Tibial nerve (tissue), 4 donors: Measurements from ENCODE around the gene TNIK.

Experiments
- CTCF ChIP-seq, 5 experiments: fragments of 200-600 bp in 3 of 5; fragments of 450-650 bp in 2 of 5; sonication (generic) in 3 of 5; IDR thresholded peaks; one replicate each; pipeline ENCODE4 v1.5.1; 2016 to 2019; ENCODE audit warnings: antibody characterized with exemption in 5 of 5, mild to moderate bottlenecking in 3 of 5, moderate library complexity in 2 of 5
- EP300 ChIP-seq, 2 donors: sonication (generic); formaldehyde crosslinking; IDR thresholded peaks; one replicate each; pipeline ENCODE4 v1.6.1; 2017; ENCODE audit warnings: antibody characterized with exemption in 2 of 2, mild to moderate bottlenecking in 1 of 2
- POLR2A ChIP-seq, 2 donors: fragments of 450-650 bp; IDR thresholded peaks; one replicate each; pipeline ENCODE4 v1.6.1; 2017; ENCODE audit warnings: antibody characterized with exemption in 2 of 2, mild to moderate bottlenecking in 2 of 2, moderate library complexity in 2 of 2

DNA sequence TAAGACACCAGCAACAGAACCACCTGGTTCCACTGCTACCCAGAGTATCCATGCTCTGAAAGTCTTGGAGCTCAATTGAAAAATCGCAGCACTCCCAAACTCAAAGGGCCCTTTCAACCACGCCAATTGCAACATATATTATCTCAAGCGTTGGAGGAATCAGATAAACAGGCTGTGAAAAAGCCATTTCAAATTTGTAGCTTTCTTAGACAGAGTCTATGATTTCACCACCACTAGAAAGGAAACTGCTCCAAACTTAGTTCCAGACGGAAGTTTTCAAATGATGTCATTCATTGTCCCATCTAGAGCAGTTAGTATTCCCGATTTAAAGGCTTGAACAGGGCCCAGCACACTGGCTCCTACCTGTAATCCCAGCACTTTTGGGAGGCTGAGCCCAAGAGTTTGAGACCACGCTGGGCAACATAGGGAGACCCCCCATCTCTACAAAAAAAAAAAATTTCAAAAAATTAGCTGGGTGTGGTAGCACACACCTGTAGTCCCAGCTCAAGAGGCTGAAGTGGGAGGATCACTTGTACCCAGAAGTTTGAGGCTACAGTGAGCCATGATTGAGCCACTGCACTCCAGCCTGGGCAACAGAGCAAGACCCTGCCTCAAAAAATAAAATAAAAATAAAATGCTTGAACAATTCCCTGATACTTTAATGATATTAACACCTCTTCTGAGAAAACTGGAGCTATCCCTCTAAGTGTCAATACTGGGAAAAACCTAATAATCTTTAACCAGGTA, 16.8 kb downstream of the TNIK start:
- TF ChIP-seq CTCF (IDR thresholded peaks at IDR 0.05), result no peak
- no peak for TF ChIP-seq POLR2A (IDR thresholded peaks at IDR 0.05)
- TF ChIP-seq EP300 (IDR thresholded peaks at IDR 0.05), result no peak
